GM12878 (cell line): Measurements from ENCODE around the gene SYS1.

Source experiments
- ATF2 ChIP-seq: IDR thresholded peaks from 2 replicates; pipeline ENCODE4 v1.6.1; 2012; ENCODE audit warnings: low read length, inconsistent platforms
- CTCF ChIP-seq, 3 experiments: IDR thresholded peaks in 2 of 3; conservative IDR thresholded peaks in 1 of 3; 2 replicates each; pipeline ENCODE4 v1.5.1; 2011; ENCODE audit warnings: low read depth in 3 of 3, low read length in 3 of 3, mild to moderate bottlenecking in 3 of 3, control low read depth in 2 of 3, moderate library complexity in 2 of 3, inconsistent platforms in 1 of 3, mixed read lengths in 1 of 3; ENCODE audit not compliant: control insufficient read depth in 2 of 3, insufficient read depth in 1 of 3; ENCODE audit errors: extremely low read depth in 1 of 3
- NFYB ChIP-seq: IDR thresholded peaks from 2 replicates; pipeline ENCODE4 v1.6.1; 2011; ENCODE audit warnings: low read depth, mild to moderate bottlenecking, low read length, improper control_type of control experiment, moderate library complexity; ENCODE audit not compliant: insufficient read depth
- POLR2A ChIP-seq: IDR thresholded peaks from 2 replicates; pipeline ENCODE4 v1.6.1; 2011; ENCODE audit warnings: low read depth, mild to moderate bottlenecking, low read length

DNA sequence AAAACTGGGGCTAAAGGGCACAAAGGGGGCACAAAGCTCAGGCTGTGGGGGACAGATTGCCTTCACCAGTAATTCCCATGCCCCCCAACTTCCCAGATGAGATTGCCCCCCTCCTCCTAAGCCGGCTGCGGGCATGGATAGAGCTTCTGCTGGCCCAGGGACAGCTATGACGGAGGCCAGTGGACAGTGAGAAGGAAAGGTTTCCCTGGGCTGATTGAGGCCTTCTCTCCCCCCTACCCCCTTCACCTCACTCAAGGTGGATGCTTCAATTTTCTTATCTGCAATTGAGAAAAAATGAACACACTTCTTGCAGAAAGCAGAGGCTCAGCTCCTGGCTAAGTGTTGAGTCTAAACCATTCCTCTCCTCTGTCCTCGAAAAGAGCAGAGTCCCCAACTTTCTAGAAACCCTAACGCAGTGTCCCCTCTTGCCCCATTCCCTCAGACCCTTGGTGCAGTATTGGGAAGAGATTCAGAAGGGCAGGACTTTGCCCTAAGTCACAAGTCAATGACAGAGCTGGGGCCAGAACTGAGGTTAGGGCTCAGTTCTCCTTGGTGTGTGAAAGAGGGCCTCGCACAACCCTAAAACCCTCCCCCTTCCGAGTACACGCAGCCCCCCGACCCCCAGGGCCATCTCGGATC lies 15.5 kb upstream of the SYS1 start:
- TF ChIP-seq ATF2 (no peak), POLR2A (no peak), CTCF (IDR thresholded peaks at IDR 0.05 in 2 of 3, conservative IDR thresholded peaks at IDR 0.05 in 1 of 3; ENCODE audit: control insufficient read depth in 2 of 3, extremely low read depth in 1 of 3, insufficient read depth in 1 of 3, low read depth in 3 of 3, low read length in 3 of 3) (no peak), NFYB (no peak)
